ENCODE data around the gene ITIH3. TPM values are rescaled to one million over a fixed set of nuclear protein-coding genes. Genes with fewer than 3 reads are reported as not detected.
A peak's percentile ranks its signal among the peaks of the same experiment; 100 is the strongest.

ITIH3 gene
- total RNA-seq, 1 donor from 2014 or later = 0.59 TPM

GRCh38 chr3:52829482-52829881 lies 34.9 kb downstream of the ITIH3 start:
- Mint-ChIP-seq H3K9me3 (ENCODE audit: unreplicated experiment) (no peaks in the 10 kb centered on the region), H3K27ac (ENCODE audit: unreplicated experiment) (no peak overlapping the region), H3K36me3 (ENCODE audit: unreplicated experiment) (no peaks in the 10 kb centered on the region), H3K4me1 (ENCODE audit: unreplicated experiment) (peaks cover 31% of the 10 kb centered on the region), H3K27me3 (ENCODE audit: unreplicated experiment) (no peaks in the 10 kb centered on the region), H3K4me3 (ENCODE audit: unreplicated experiment) (no peak overlapping the region)
- no peak for TF ChIP-seq CTCF (IDR thresholded peaks at IDR 0.05)
- no peak for DNase-seq (ENCODE audit: extremely low spot score, unreplicated experiment)

DNA sequence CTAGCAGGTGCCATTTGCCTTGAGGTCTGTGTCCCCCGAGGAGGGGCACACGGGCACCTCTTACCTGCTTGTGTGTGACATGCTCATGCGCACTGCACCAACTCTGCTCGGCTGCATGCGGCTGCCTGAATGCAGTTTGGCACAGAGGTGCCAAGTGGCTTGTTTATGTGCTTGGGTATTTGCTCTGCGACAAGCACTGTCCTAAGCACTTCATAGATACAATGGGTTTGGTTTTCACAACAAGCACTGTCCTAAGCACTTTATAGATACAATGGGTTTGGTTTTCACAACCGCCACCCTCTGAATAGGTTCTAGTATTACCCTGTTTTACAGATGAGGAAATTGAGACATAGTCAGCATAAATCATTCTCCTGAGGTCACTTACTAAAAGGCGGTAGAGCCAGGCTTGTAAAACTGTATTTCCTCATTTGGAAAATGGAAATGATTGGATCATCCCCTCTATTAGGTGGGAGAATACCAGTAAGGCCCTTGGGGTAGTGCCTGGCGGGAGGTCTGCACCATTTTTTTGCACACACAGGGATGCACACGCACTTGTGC lies 35.4 kb downstream of the ITIH3 start:
- no peak for DNase-seq (ENCODE audit: extremely low spot score, unreplicated experiment)
- TF ChIP-seq CTCF (IDR thresholded peaks at IDR 0.05) = no peak
- Mint-ChIP-seq H3K36me3 (ENCODE audit: unreplicated experiment) (no peaks in the 10 kb centered on the region), H3K4me1 (ENCODE audit: unreplicated experiment) (peaks cover 36% of the 10 kb centered on the region), H3K27me3 (ENCODE audit: unreplicated experiment) (no peaks in the 10 kb centered on the region), H3K4me3 (ENCODE audit: unreplicated experiment) (no peak overlapping the region), H3K9me3 (ENCODE audit: unreplicated experiment) (no peaks in the 10 kb centered on the region), H3K27ac (ENCODE audit: unreplicated experiment) (no peak overlapping the region)

- no peak within 1 kb of the TSS for H3K4me3 Mint-ChIP-seq (ENCODE audit: unreplicated experiment)
- peaks cover 43% of the 10 kb centered on the region for H3K4me1 Mint-ChIP-seq (ENCODE audit: unreplicated experiment)
- H3K27ac Mint-ChIP-seq (ENCODE audit: unreplicated experiment) = peak within 1 kb of the TSS; percentile 84
- H3K36me3 Mint-ChIP-seq (ENCODE audit: unreplicated experiment) = no peaks in the 10 kb centered on the region
- H3K27me3 Mint-ChIP-seq (ENCODE audit: unreplicated experiment) = no peaks in the 10 kb centered on the region
- TF ChIP-seq CTCF (IDR thresholded peaks at IDR 0.05) = no peak
- no peaks in the 10 kb centered on the region for H3K9me3 Mint-ChIP-seq (ENCODE audit: unreplicated experiment)
- DNase-seq (ENCODE audit: extremely low spot score, unreplicated experiment) = no peak
Observed at GRCh38 chr3:52830535-52831258, 36.1 kb downstream of the ITIH3 start, which contains the start of gene ITIH4. TSS of gene ITIH4 (minus strand) at chr3:52830672. CDS start at chr3:52830642, 30 bp downstream.

- DNase-seq (ENCODE audit: extremely low spot score, unreplicated experiment) = peak; percentile 93
- no peak for TF ChIP-seq CTCF (IDR thresholded peaks at IDR 0.05)
- no peaks in the 10 kb centered on the region for H3K9me3 Mint-ChIP-seq (ENCODE audit: unreplicated experiment)
- no peaks in the 10 kb centered on the region for H3K27me3 Mint-ChIP-seq (ENCODE audit: unreplicated experiment)
- H3K4me3 Mint-ChIP-seq (ENCODE audit: unreplicated experiment) = no peak overlapping the region
- H3K36me3 Mint-ChIP-seq (ENCODE audit: unreplicated experiment) = peaks cover under 1% of the 10 kb centered on the region
- H3K4me1 Mint-ChIP-seq (ENCODE audit: unreplicated experiment) = peaks cover 51% of the 10 kb centered on the region
- H3K27ac Mint-ChIP-seq (ENCODE audit: unreplicated experiment) = peak overlapping the region; percentile 84
Observed at GRCh38 chr3:52831500-52832301, 37.1 kb downstream of the ITIH3 start.

DNA sequence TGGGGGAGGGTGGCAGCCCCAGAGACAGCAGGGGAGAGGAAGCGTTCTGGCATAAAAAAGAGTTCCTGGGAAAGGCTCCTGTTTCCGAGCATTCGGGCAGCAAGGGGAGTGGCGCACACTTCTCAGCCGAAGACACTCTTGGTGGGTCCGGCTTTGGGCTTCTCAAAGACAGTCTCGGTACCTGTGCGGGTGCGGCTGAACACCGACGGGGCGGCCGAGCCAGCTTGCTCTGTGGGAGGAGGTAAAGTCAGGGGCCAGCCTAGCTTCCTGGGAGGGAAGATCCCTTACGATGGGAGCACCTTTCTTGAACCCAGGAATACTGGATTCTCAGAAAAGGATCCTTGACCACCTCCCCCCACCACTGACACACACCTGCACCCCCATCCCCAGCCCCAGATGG lies 38.6 kb downstream of the ITIH3 start:
- H3K4me3 Mint-ChIP-seq (ENCODE audit: unreplicated experiment) = no peak overlapping the region
- H3K36me3 Mint-ChIP-seq (ENCODE audit: unreplicated experiment) = peaks cover 1% of the 10 kb centered on the region
- no peaks in the 10 kb centered on the region for H3K9me3 Mint-ChIP-seq (ENCODE audit: unreplicated experiment)
- no peaks in the 10 kb centered on the region for H3K27me3 Mint-ChIP-seq (ENCODE audit: unreplicated experiment)
- H3K27ac Mint-ChIP-seq (ENCODE audit: unreplicated experiment) = no peak overlapping the region
- peaks cover 42% of the 10 kb centered on the region for H3K4me1 Mint-ChIP-seq (ENCODE audit: unreplicated experiment)
- DNase-seq (ENCODE audit: extremely low spot score, unreplicated experiment) = no peak
- TF ChIP-seq CTCF (IDR thresholded peaks at IDR 0.05) = no peak

Measured in osteocyte (in vitro differentiated cells).